ENCODE results near the gene ZNF547. TPM values are rescaled to one million over a fixed set of nuclear protein-coding genes. Genes with fewer than 3 reads are reported as not detected.
"Not testable (repeated sequence)": the region's sequence is repeated elsewhere in the genome, so short reads cannot be mapped to it uniquely, and the experiment has no call there.

Gene ZNF547
- total RNA-seq, 2 donors from 2014 or later, result 1.5 to 3.5 TPM

GRCh38 chr19:57374179-57374578 lies 10.8 kb downstream of the ZNF547 start:
- Mint-ChIP-seq H3K27me3 (ENCODE audit: insufficient read depth) (no peaks in the 10 kb centered on the region), H3K36me3 (ENCODE audit: low read depth) (peaks cover 92% of the 10 kb centered on the region)

GRCh38 chr19:57374647-57375046 lies 11.3 kb downstream of the ZNF547 start:
- peaks cover 73% of the 10 kb centered on the region for H3K9me3 Mint-ChIP-seq
- H3K27me3 Mint-ChIP-seq (ENCODE audit: insufficient read depth); H3K27ac ChIP-seq (ENCODE audit: low read depth, low read length); H3K4me1 Mint-ChIP-seq; DNase-seq; H3K4me1 ChIP-seq (ENCODE audit: control insufficient read depth, insufficient read depth, low read length); H3K27me3 ChIP-seq (ENCODE audit: control insufficient read depth, insufficient read depth, low read length, poor library complexity, severe bottlenecking); H3K4me3 Mint-ChIP-seq; H3K9ac ChIP-seq (ENCODE audit: extremely low read depth, low read length, poor library complexity, severe bottlenecking); H3K27ac Mint-ChIP-seq: not testable (repeated sequence)
- WGBS, 2 experiments (ENCODE audit: insufficient coverage in 1 of 2, insufficient read length in 1 of 2), result 95 to 100% methylated on average over 1 to 2 of the region's 2 CpGs
- Histone ChIP-seq H3K4me3 (ENCODE audit: low read length) (peak overlapping the region; percentile 23), H3K36me3 (ENCODE audit: control insufficient read depth, insufficient read depth, low read length) (peaks cover 51% of the 10 kb centered on the region), H3K9me3 (ENCODE audit: control insufficient read depth, low read length) (peaks cover 54% of the 10 kb centered on the region)
- H3K36me3 Mint-ChIP-seq (ENCODE audit: low read depth), result peaks cover 93% of the 10 kb centered on the region

More at GRCh38 chr19:57374179-57374578, 10.8 kb downstream of the ZNF547 start:
- DNase-seq, result no peak
- H3K4me3 ChIP-seq (ENCODE audit: low read length), result peak overlapping the region; percentile 23
- peaks cover 54% of the 10 kb centered on the region for H3K9me3 ChIP-seq (ENCODE audit: control insufficient read depth, low read length)
- H3K27ac Mint-ChIP-seq, result no peak overlapping the region
- peaks cover 68% of the 10 kb centered on the region for H3K9me3 Mint-ChIP-seq
- H3K9ac ChIP-seq (ENCODE audit: extremely low read depth, low read length, poor library complexity, severe bottlenecking), result no peak overlapping the region
- no peak for TF ChIP-seq CTCF (conservative IDR thresholded peaks at IDR 0.05)
- no peak overlapping the region for H3K27ac ChIP-seq (ENCODE audit: low read depth, low read length)
- H3K36me3 ChIP-seq (ENCODE audit: control insufficient read depth, insufficient read depth, low read length), result peaks cover 51% of the 10 kb centered on the region
- no peak overlapping the region for H3K4me3 Mint-ChIP-seq
- H3K4me1 ChIP-seq (ENCODE audit: control insufficient read depth, insufficient read depth, low read length), result no peaks in the 10 kb centered on the region
- no peaks in the 10 kb centered on the region for H3K27me3 ChIP-seq (ENCODE audit: control insufficient read depth, insufficient read depth, low read length, poor library complexity, severe bottlenecking)
- no peaks in the 10 kb centered on the region for H3K4me1 Mint-ChIP-seq
- 91 to 93% methylated on average over 4 to 6 of the region's 6 CpGs for WGBS, 2 experiments (ENCODE audit: insufficient coverage in 1 of 2, insufficient read length in 1 of 2)

GRCh38 chr19:57376151-57376550 lies 12.8 kb downstream of the ZNF547 start:
- H3K4me1 ChIP-seq (ENCODE audit: control insufficient read depth, insufficient read depth, low read length), result no peaks in the 10 kb centered on the region
- Mint-ChIP-seq H3K9me3 (peaks cover 79% of the 10 kb centered on the region), H3K27ac (no peak overlapping the region), H3K27me3 (ENCODE audit: insufficient read depth) (no peaks in the 10 kb centered on the region), H3K4me1 (no peaks in the 10 kb centered on the region), H3K36me3 (ENCODE audit: low read depth) (peaks cover 84% of the 10 kb centered on the region), H3K4me3 (no peak overlapping the region)
- no peak for TF ChIP-seq CTCF (conservative IDR thresholded peaks at IDR 0.05)
- H3K27me3 ChIP-seq (ENCODE audit: control insufficient read depth, insufficient read depth, low read length, poor library complexity, severe bottlenecking), result no peaks in the 10 kb centered on the region
- no peak overlapping the region for H3K9ac ChIP-seq (ENCODE audit: extremely low read depth, low read length, poor library complexity, severe bottlenecking)
- H3K27ac ChIP-seq (ENCODE audit: low read depth, low read length), result no peak overlapping the region
- peaks cover 54% of the 10 kb centered on the region for H3K9me3 ChIP-seq (ENCODE audit: control insufficient read depth, low read length)
- no peak overlapping the region for H3K4me3 ChIP-seq (ENCODE audit: low read length)
- peaks cover 51% of the 10 kb centered on the region for H3K36me3 ChIP-seq (ENCODE audit: control insufficient read depth, insufficient read depth, low read length)
- 88 to 91% methylated on average over 5 of the region's 6 CpGs for WGBS, 2 experiments (ENCODE audit: insufficient coverage in 1 of 2, insufficient read length in 1 of 2)
- no peak for DNase-seq
